ENCODE measurements around the gene MVB12B. TPM values are rescaled to one million over a fixed set of nuclear protein-coding genes. Genes with fewer than 3 reads are reported as not detected.

MVB12B gene
- polyA plus RNA-seq, 1 donor from 2014 or later, result 39.5 TPM

DNA sequence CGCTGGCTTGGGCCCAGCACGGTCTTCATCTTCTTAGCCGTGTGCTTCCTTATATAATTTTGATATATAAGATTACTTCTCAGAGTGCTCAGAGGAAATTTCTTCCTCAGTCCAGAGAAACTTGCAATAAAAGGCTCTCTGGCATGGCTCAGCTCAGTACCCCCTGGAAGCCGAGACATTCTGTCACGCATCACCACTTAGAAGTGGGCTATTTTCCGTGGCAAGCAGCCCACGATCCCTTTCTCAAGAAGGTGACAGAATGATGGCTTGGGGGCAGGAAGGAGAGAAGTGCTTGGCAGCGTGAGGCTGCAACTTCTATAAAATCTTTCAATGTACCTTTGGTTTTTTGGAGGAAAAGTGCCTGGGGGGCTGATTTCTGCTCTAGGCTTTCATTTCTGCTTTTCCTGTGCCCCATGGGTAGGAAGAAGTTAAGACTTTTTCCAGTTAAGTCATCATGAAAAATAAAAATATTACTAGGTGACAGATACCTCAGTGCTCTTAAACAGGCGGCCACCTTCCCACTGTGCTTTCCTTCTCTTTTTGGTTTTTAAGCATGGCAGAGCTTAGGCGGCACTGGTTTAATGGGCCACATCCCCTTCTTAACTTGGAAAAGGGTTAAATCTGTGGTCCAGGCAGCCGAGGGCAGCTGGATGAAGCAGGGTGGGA, 104.6 kb downstream of the MVB12B start:
- Histone ChIP-seq H3F3A (ENCODE audit: insufficient read depth, low read length, poor library complexity, severe bottlenecking) (no peaks in the 10 kb centered on the region), H2AFZ (ENCODE audit: low read depth, low read length) (no peak overlapping the region), H3K79me2 (replicated peaks; ENCODE audit: insufficient read depth, low read length) (no peaks in the 10 kb centered on the region), H3K9ac (ENCODE audit: low read length) (no peak overlapping the region), H3K36me3 (ENCODE audit: insufficient read depth, low read length) (peaks cover 4% of the 10 kb centered on the region), H3K4me3 (ENCODE audit: low read length) (no peak overlapping the region), H3K4me2 (ENCODE audit: low read length) (no peak overlapping the region), H3K9me2 (ENCODE audit: insufficient read depth, low read length) (no peaks in the 10 kb centered on the region), H3K27me3 (ENCODE audit: insufficient read depth, low read depth, low read length) (no peaks in the 10 kb centered on the region), H4K20me1 (ENCODE audit: insufficient read depth) (no peaks in the 10 kb centered on the region), H3K9me3 (ENCODE audit: low read length) (no peaks in the 10 kb centered on the region), H3K27ac (ENCODE audit: low read length) (peak overlapping the region; percentile 81)
- TF ChIP-seq MXI1 (conservative IDR thresholded peaks at IDR 0.05; ENCODE audit: poor library complexity, severe bottlenecking), result no peak
- no peak for TF ChIP-seq EP300 (conservative IDR thresholded peaks at IDR 0.05; ENCODE audit: poor library complexity, severe bottlenecking)
- no peak for TF ChIP-seq POLR2AphosphoS5 (IDR thresholded peaks at IDR 0.05)
- TF ChIP-seq EZH2 (IDR thresholded peaks at IDR 0.05; ENCODE audit: borderline replicate concordance, insufficient read depth, low read length, poor library complexity, severe bottlenecking), result no peak
- TF ChIP-seq REST (IDR thresholded peaks at IDR 0.05; ENCODE audit: borderline replicate concordance), result no peak
- TF ChIP-seq TAF1 (IDR thresholded peaks at IDR 0.05; ENCODE audit: low read depth), result no peak
- no peak for TF ChIP-seq SMC3 (conservative IDR thresholded peaks at IDR 0.05; ENCODE audit: poor library complexity)
- TF ChIP-seq CTCF (IDR thresholded peaks at IDR 0.05; ENCODE audit: poor library complexity, severe bottlenecking), result no peak
- no peak for TF ChIP-seq RAD21 (conservative IDR thresholded peaks at IDR 0.05)

- H3K27ac ChIP-seq (ENCODE audit: low read length), result no peak overlapping the region
- H3K9me3 ChIP-seq (ENCODE audit: low read length), result no peaks in the 10 kb centered on the region
- H4K20me1 ChIP-seq (ENCODE audit: insufficient read depth), result no peaks in the 10 kb centered on the region
- no peaks in the 10 kb centered on the region for H3K27me3 ChIP-seq (ENCODE audit: insufficient read depth, low read depth, low read length)
- H2AFZ ChIP-seq (ENCODE audit: low read depth, low read length), result no peak overlapping the region
- H3K36me3 ChIP-seq (ENCODE audit: insufficient read depth, low read length), result peaks cover 4% of the 10 kb centered on the region
- H3K4me3 ChIP-seq (ENCODE audit: low read length), result no peak overlapping the region
- H3K9ac ChIP-seq (ENCODE audit: low read length), result no peak overlapping the region
- no peaks in the 10 kb centered on the region for H3K9me2 ChIP-seq (ENCODE audit: insufficient read depth, low read length)
- H3F3A ChIP-seq (ENCODE audit: insufficient read depth, low read length, poor library complexity, severe bottlenecking), result no peaks in the 10 kb centered on the region
- no peaks in the 10 kb centered on the region for H3K79me2 ChIP-seq (replicated peaks; ENCODE audit: insufficient read depth, low read length)
- no peak overlapping the region for H3K4me2 ChIP-seq (ENCODE audit: low read length)
- no peak for TF ChIP-seq MXI1 (conservative IDR thresholded peaks at IDR 0.05; ENCODE audit: poor library complexity, severe bottlenecking)
- TF ChIP-seq TAF1 (IDR thresholded peaks at IDR 0.05; ENCODE audit: low read depth), result no peak
- TF ChIP-seq POLR2AphosphoS5 (IDR thresholded peaks at IDR 0.05), result no peak
- no peak for TF ChIP-seq SMC3 (conservative IDR thresholded peaks at IDR 0.05; ENCODE audit: poor library complexity)
- TF ChIP-seq EZH2 (IDR thresholded peaks at IDR 0.05; ENCODE audit: borderline replicate concordance, insufficient read depth, low read length, poor library complexity, severe bottlenecking), result no peak
- TF ChIP-seq RAD21 (conservative IDR thresholded peaks at IDR 0.05), result no peak
- no peak for TF ChIP-seq REST (IDR thresholded peaks at IDR 0.05; ENCODE audit: borderline replicate concordance)
- TF ChIP-seq CTCF (IDR thresholded peaks at IDR 0.05; ENCODE audit: poor library complexity, severe bottlenecking), result no peak
- no peak for TF ChIP-seq EP300 (conservative IDR thresholded peaks at IDR 0.05; ENCODE audit: poor library complexity, severe bottlenecking)
Observed at GRCh38 chr9:126432659-126433058, 106.0 kb downstream of the MVB12B start.
